PFSK-1 (cell line): ENCODE data around the gene ZBTB38.

ENCODE experiments used
- POLR2AphosphoS5 ChIP-seq: IDR thresholded peaks from 2 replicates; pipeline ENCODE4 v1.6.1; 2012; ENCODE audit warnings: low read depth, mild to moderate bottlenecking, control low read depth, low read length, moderate library complexity
- SIN3A ChIP-seq: IDR thresholded peaks from 2 replicates; pipeline ENCODE4 v1.6.1; 2012; ENCODE audit warnings: mild to moderate bottlenecking, low read length, moderate library complexity, borderline replicate concordance; ENCODE audit not compliant: insufficient read depth

GRCh38 chr3:141323936-141324704 lies 44.2 kb upstream of the ZBTB38 start:
- TF ChIP-seq POLR2AphosphoS5 (no peak), SIN3A (no peak)
